ENCODE measurements around the gene BTG4. TPM values are rescaled to one million over a fixed set of nuclear protein-coding genes. Genes with fewer than 3 reads are reported as not detected.

The BTG4 gene
- total RNA-seq, 4 donors from 2014 or later, result not detected

GRCh38 chr11:111559800-111560464, 47.7 kb upstream of the BTG4 start:
- WGBS, 2 donors, result 82 to 83% methylated on average over 11 of the region's 11 CpGs

GRCh38 chr11:111557425-111558111, 45.4 kb upstream of the BTG4 start:
- intact Hi-C loops (cut with DNase I), result no loop called here
- no peak overlapping the region for H3K4me3 ChIP-seq (replicated peaks in 1 of 3)
- 82 to 89% methylated on average over 5 of the region's 5 CpGs for WGBS, 2 donors
- DNase-seq, result no peak
- H3K4me1 ChIP-seq, result no peaks in the 10 kb centered on the region
- peaks cover 0 to 5% of the 10 kb centered on the region in 2 donors for H3K36me3 ChIP-seq
- no peaks in the 10 kb centered on the region for H3K9me3 ChIP-seq
- H3K27me3 ChIP-seq, result no peaks in the 10 kb centered on the region
- H3K27ac ChIP-seq, result no peak overlapping the region
- TF ChIP-seq POLR2A (IDR thresholded peaks at IDR 0.05), result no peak
- TF ChIP-seq, protein P1, sequence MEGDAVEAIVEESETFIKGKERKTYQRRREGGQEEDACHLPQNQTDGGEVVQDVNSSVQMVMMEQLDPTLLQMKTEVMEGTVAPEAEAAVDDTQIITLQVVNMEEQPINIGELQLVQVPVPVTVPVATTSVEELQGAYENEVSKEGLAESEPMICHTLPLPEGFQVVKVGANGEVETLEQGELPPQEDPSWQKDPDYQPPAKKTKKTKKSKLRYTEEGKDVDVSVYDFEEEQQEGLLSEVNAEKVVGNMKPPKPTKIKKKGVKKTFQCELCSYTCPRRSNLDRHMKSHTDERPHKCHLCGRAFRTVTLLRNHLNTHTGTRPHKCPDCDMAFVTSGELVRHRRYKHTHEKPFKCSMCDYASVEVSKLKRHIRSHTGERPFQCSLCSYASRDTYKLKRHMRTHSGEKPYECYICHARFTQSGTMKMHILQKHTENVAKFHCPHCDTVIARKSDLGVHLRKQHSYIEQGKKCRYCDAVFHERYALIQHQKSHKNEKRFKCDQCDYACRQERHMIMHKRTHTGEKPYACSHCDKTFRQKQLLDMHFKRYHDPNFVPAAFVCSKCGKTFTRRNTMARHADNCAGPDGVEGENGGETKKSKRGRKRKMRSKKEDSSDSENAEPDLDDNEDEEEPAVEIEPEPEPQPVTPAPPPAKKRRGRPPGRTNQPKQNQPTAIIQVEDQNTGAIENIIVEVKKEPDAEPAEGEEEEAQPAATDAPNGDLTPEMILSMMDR (IDR thresholded peaks at IDR 0.05), result no peak

More at GRCh38 chr11:111559800-111560464, 47.7 kb upstream of the BTG4 start:
- H3K27ac ChIP-seq, result peak overlapping the region in 1 of 3 donors; percentile 19
- intact Hi-C loops (cut with DNase I), result loop anchor here (10.0 kb wide), 1 partner anchor 285 kb away; no protein-coding TSS in a partner anchor
- DNase-seq, result no peak
- H3K4me1 ChIP-seq, result no peaks in the 10 kb centered on the region
- H3K4me3 ChIP-seq (replicated peaks in 1 of 3), result no peak overlapping the region
- H3K9me3 ChIP-seq, result no peaks in the 10 kb centered on the region
- TF ChIP-seq POLR2A (IDR thresholded peaks at IDR 0.05), result no peak
- TF ChIP-seq, protein P1 (IDR thresholded peaks at IDR 0.05), result no peak
- no peaks in the 10 kb centered on the region for H3K27me3 ChIP-seq
- peaks cover 0 to 5% of the 10 kb centered on the region in 2 donors for H3K36me3 ChIP-seq

DNA sequence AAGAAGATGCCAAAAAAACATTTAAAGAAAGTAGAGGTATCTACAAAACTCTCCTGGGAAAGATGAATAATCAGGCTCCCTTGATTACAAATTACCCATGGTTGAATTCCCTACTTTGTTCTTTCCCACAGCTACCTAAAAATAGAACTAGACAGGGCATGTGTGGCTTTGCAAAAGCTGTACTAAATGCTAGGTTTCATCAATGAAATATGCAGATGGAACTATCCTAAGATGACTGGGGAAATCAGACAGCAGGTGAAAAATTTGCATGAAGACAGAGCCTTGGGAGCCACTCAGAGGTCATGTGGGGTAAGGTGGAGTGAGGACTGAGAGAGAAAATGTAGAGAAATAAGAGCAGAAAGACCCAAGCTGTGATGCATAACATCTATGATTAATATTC, 43.1 kb upstream of the BTG4 start:
- H3K4me3 ChIP-seq (replicated peaks in 1 of 3), result no peak overlapping the region
- DNase-seq, result no peak
- H3K27me3 ChIP-seq, result no peaks in the 10 kb centered on the region
- intact Hi-C loops (cut with DNase I), result no loop called here
- H3K4me1 ChIP-seq, result no peaks in the 10 kb centered on the region
- H3K9me3 ChIP-seq, result no peaks in the 10 kb centered on the region
- no peak overlapping the region for H3K27ac ChIP-seq
- peaks cover 3 to 5% of the 10 kb centered on the region in 2 donors for H3K36me3 ChIP-seq
- TF ChIP-seq, protein P1 (IDR thresholded peaks at IDR 0.05), result no peak
- TF ChIP-seq POLR2A (IDR thresholded peaks at IDR 0.05), result no peak

DNA sequence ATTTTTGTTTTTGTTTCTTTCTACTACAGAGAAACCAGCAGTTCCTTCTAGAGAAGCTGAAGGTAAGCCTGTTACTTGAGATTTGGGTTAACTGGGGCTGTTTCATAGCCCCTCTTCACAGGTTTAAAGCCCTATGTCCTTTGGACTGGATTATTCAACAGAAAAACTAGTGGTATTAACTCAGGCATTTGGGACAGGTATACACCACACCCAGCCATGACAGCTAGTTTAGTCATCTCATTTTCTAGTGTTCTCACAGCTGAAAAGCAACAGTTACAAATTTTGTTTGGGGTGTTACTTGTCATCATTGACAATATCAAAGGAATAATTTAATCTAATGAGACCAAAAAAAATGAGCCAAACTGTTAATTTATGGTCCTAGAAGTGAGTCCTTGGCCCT, 42.3 kb upstream of the BTG4 start:
- Histone ChIP-seq H3K9me3 (no peaks in the 10 kb centered on the region), H3K4me1 (no peaks in the 10 kb centered on the region), H3K27me3 (no peaks in the 10 kb centered on the region), H3K27ac (no peak overlapping the region), H3K4me3 (replicated peaks in 1 of 3) (no peak overlapping the region), H3K36me3 (peaks cover 5 to 7% of the 10 kb centered on the region in 2 donors)
- intact Hi-C loops (cut with DNase I), result no loop called here
- no peak for DNase-seq
- TF ChIP-seq POLR2A (IDR thresholded peaks at IDR 0.05), result no peak

DNA sequence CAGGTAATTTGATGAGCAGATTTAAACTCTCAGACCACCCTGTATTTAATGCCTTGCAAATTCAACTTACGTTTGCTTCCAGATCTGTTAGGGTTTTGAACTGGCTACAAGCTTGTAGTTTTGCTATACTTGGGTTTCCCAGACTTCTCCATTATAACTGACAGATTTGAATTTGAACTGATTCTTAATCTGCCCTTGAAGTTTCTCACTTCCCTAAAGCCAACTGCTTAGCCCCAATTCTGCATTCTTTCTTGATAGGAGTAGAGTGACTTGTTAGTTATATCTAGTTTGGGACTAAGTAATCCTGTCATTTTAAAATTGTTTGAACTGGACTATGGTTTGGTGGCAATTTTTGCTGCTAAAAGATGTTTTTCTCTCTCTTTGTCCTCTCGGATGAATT, 38.1 kb upstream of the BTG4 start:
- no peak for DNase-seq
- intact Hi-C loops (cut with DNase I), result no loop called here
- no peak overlapping the region for H3K4me3 ChIP-seq (replicated peaks in 1 of 3)
- H3K4me1 ChIP-seq, result no peaks in the 10 kb centered on the region
- H3K27me3 ChIP-seq, result no peaks in the 10 kb centered on the region
- no peak overlapping the region for H3K27ac ChIP-seq
- WGBS, 2 donors, result 91 to 97% methylated on average over 2 of the region's 2 CpGs
- no peaks in the 10 kb centered on the region for H3K9me3 ChIP-seq
- H3K36me3 ChIP-seq, result peaks cover 5 to 9% of the 10 kb centered on the region in 2 donors
- no peak for TF ChIP-seq POLR2A (IDR thresholded peaks at IDR 0.05)
- TF ChIP-seq, protein P1 (IDR thresholded peaks at IDR 0.05), result no peak

All from thyroid gland (tissue), 4 donors.